SK-N-SH (cell line): ENCODE measurements around the gene KCNJ13. TPM values are rescaled to one million over a fixed set of nuclear protein-coding genes. Genes with fewer than 3 reads are reported as not detected.

Experiments used
- CTCF ChIA-PET: fragments of 300-600, 350-600 bp; formaldehyde crosslinking; extraction: SDS; loops from one replicate; lab custom pipeline; 2021; lab: Yijun Ruan, JAX
- POLR2A ChIA-PET: fragments of 350-600 bp; sonication (Branson Sonifier 250); formaldehyde crosslinking; extraction: SDS; loops from one replicate; lab custom pipeline; 2020; ENCODE audit warnings: antibody characterized with exemption, inconsistent platforms; lab: Yijun Ruan, JAX
- DNase-seq: peaks from one replicate; pipeline ENCODE4 v3.0.0; 2012
- H2AFZ ChIP-seq: fragments of 200-600 bp; sonication (generic); 2 replicates; pipeline ENCODE4 v1.8.1; 2016; ENCODE audit warnings: antibody characterized with exemption, mild to moderate bottlenecking, low read depth
- H3F3A ChIP-seq: fragments of 200-600 bp; sonication (generic); replicated peaks from 2 replicates; pipeline ENCODE3; 2016; ENCODE audit warnings: antibody characterized with exemption, mild to moderate bottlenecking; ENCODE audit not compliant: insufficient read depth
- H3K27ac ChIP-seq, 2 experiments: fragments of 200-500 bp in 1 of 2; fragments of 200-600 bp in 1 of 2; sonication (Bioruptor generic) in 1 of 2; sonication (generic), shearing (Covaris generic) in 1 of 2; 2 replicates each; pipeline versions ENCODE4 v1.5.1 to v1.6.1; 2014 to 2016; ENCODE audit warnings: low read depth in 2 of 2, inconsistent platforms in 1 of 2, low read length in 1 of 2, mild to moderate bottlenecking in 1 of 2, mixed read lengths in 1 of 2
- H3K27me3 ChIP-seq: fragments of 200-600 bp; sonication (generic), shearing (Covaris generic); 2 replicates; pipeline ENCODE4 v1.6.1; 2016; ENCODE audit warnings: mixed run types; ENCODE audit not compliant: insufficient read depth
- H3K36me3 ChIP-seq, 2 experiments: fragments of 200-500 bp in 1 of 2; fragments of 200-600 bp in 1 of 2; sonication (Bioruptor generic) in 1 of 2; sonication (generic) in 1 of 2; replicated peaks in 1 of 2; 2 replicates each; pipeline versions ENCODE3 to v1.5.1; 2014 to 2016; ENCODE audit warnings: low read length in 1 of 2, mild to moderate bottlenecking in 1 of 2; ENCODE audit not compliant: insufficient read depth in 2 of 2, control insufficient read depth in 1 of 2
- H3K4me1 ChIP-seq, 2 experiments: fragments of 200-500 bp in 1 of 2; fragments of 200-600 bp in 1 of 2; sonication (Bioruptor generic) in 1 of 2; sonication (generic), shearing (Covaris generic) in 1 of 2; 2 replicates each; pipeline versions ENCODE4 v1.5.1 to v1.6.1; 2014 to 2016; ENCODE audit warnings: low read depth in 1 of 2, low read length in 1 of 2, mixed run types in 1 of 2; ENCODE audit not compliant: insufficient read depth in 2 of 2, control insufficient read depth in 1 of 2
- H3K4me2 ChIP-seq: fragments of 200-600 bp; sonication (generic), shearing (Covaris generic); 2 replicates; pipeline ENCODE4 v1.6.1; 2017; ENCODE audit warnings: mixed run types
- H3K4me3 ChIP-seq, 2 experiments: fragments of 200-500 bp in 1 of 2; fragments of 200-600 bp in 1 of 2; sonication (Bioruptor generic) in 1 of 2; sonication (generic), shearing (Covaris generic) in 1 of 2; 2 replicates each; pipeline versions ENCODE4 v1.5.1 to v1.8.1; 2014 to 2016; ENCODE audit warnings: low read depth in 2 of 2, inconsistent platforms in 1 of 2, low read length in 1 of 2, mild to moderate bottlenecking in 1 of 2, mixed read lengths in 1 of 2, moderate library complexity in 1 of 2
- H3K79me2 ChIP-seq: fragments of 200-600 bp; sonication (generic); 2 replicates; pipeline ENCODE4 v1.8.1; 2017; ENCODE audit warnings: mild to moderate bottlenecking; ENCODE audit not compliant: insufficient read depth
- H3K9ac ChIP-seq: fragments of 200-600 bp; sonication (generic); 2 replicates; pipeline ENCODE4 v1.6.1; 2017; ENCODE audit warnings: mixed run types
- H3K9me2 ChIP-seq: fragments of 200-600 bp; sonication (generic); 2 replicates; pipeline ENCODE4 v1.6.1; 2017; ENCODE audit warnings: mixed run types
- H3K9me3 ChIP-seq: fragments of 200-600 bp; sonication (generic); 2 replicates; pipeline ENCODE4 v1.6.1; 2017; ENCODE audit warnings: mixed run types, mild to moderate bottlenecking, moderate library complexity
- H4K20me1 ChIP-seq: fragments of 200-600 bp; sonication (generic); 2 replicates; pipeline ENCODE4 v1.6.1; 2017; ENCODE audit warnings: mild to moderate bottlenecking, mixed run types; ENCODE audit not compliant: insufficient read depth
- CHD2 ChIP-seq: fragments of 150-350 bp; IDR thresholded peaks from 2 replicates; pipeline ENCODE4 v1.6.1; 2018; ENCODE audit warnings: low read length; ENCODE audit not compliant: partially characterized antibody
- GATA2 ChIP-seq: sonication (generic); formaldehyde crosslinking; IDR thresholded peaks from 2 replicates; pipeline ENCODE4 v1.5.0; 2020; ENCODE audit warnings: mild to moderate bottlenecking, missing genetic modification reagents
- MAX ChIP-seq: IDR thresholded peaks from 2 replicates; pipeline ENCODE4 v1.4.0; 2012; ENCODE audit warnings: low read depth
- NFIC ChIP-seq: IDR thresholded peaks from 2 replicates; pipeline ENCODE4 v1.4.0; 2012; ENCODE audit warnings: borderline replicate concordance
- PBX3 ChIP-seq: IDR thresholded peaks from 2 replicates; pipeline ENCODE4; 2012
- RCOR1 ChIP-seq: fragments of 150-350 bp; IDR thresholded peaks from 2 replicates; pipeline ENCODE4 v1.6.1; 2017; ENCODE audit warnings: antibody characterized with exemption, low read length
- RXRA ChIP-seq: IDR thresholded peaks from 2 replicates; pipeline ENCODE4 v1.4.0; 2012; ENCODE audit warnings: low read depth, mild to moderate bottlenecking, borderline replicate concordance
- TAF1 ChIP-seq: IDR thresholded peaks from 2 replicates; pipeline ENCODE4 v1.6.1; 2012; ENCODE audit warnings: low read depth, mild to moderate bottlenecking, low read length, moderate library complexity, borderline replicate concordance
- TEAD4 ChIP-seq: IDR thresholded peaks from 2 replicates; pipeline ENCODE4 v1.4.0; 2012; ENCODE audit warnings: mild to moderate bottlenecking, borderline replicate concordance; ENCODE audit not compliant: insufficient read depth
- WGBS: methylation state at CpG from one replicate; pipeline ENCODE4 v1.1.6; 2017; ENCODE audit warnings: low lambda C conversion rate; 5-methylcytosine and 5-hydroxymethylcytosine counted together
- polyA plus RNA-seq, 3 experiments: library from polyadenylated mRNA; depleted of rRNA; stranded (reverse); fragments of >200 nt; gene quantifications; 2 replicates each; pipeline ENCODE4 v1.2.3, GENCODE V29; 2012
- TF ChIP-seq, protein P1 (sequence below): IDR thresholded peaks from 2 replicates; pipeline ENCODE4 v1.6.1; 2012; ENCODE audit warnings: mild to moderate bottlenecking, low read depth, low read length, moderate library complexity

The KCNJ13 gene
- polyA plus RNA-seq, 1 of the 3 experiments (the other 2 are of a cell fraction), result not detected

- no peaks in the 10 kb centered on the region for H3K9me3 ChIP-seq
- no peak overlapping the region for H2AFZ ChIP-seq
- 92% methylated on average over 2 of the region's 2 CpGs for WGBS
- ChIA-PET POLR2A (no interaction called here), CTCF (interaction anchor here (0.8 to 1.9 kb wide), 2 partner anchors 9 to 271 kb away, joined by 3 to 4 read pairs; no protein-coding TSS in a partner anchor)
- no peak overlapping the region for H3K4me2 ChIP-seq
- no peak overlapping the region for H3K4me3 ChIP-seq
- H3K36me3 ChIP-seq, result peaks cover 61 to 65% of the 10 kb centered on the region in 2 experiments
- H3F3A ChIP-seq, result peaks cover 6% of the 10 kb centered on the region
- no peaks in the 10 kb centered on the region for H4K20me1 ChIP-seq
- no peaks in the 10 kb centered on the region for H3K9me2 ChIP-seq
- no peak for DNase-seq
- H3K9ac ChIP-seq, result no peak overlapping the region
- H3K27me3 ChIP-seq, result no peaks in the 10 kb centered on the region
- H3K27ac ChIP-seq, result no peak overlapping the region
- TF ChIP-seq CHD2, result no peak
- TF ChIP-seq GATA2 (CRISPR knock-in tag), result no peak
- no peaks in the 10 kb centered on the region for H3K4me1 ChIP-seq
- H3K79me2 ChIP-seq, result no peaks in the 10 kb centered on the region
Measured at GRCh38 chr2:232757905-232758304, 18.5 kb downstream of the KCNJ13 start.

GRCh38 chr2:232750135-232750671, 26.2 kb downstream of the KCNJ13 start:
- no peak for DNase-seq
- H2AFZ ChIP-seq, result no peak overlapping the region
- no peaks in the 10 kb centered on the region for H4K20me1 ChIP-seq
- peaks cover 30 to 60% of the 10 kb centered on the region in 2 experiments for H3K36me3 ChIP-seq
- no peaks in the 10 kb centered on the region for H3K9me3 ChIP-seq
- H3K4me1 ChIP-seq, result no peaks in the 10 kb centered on the region
- no peaks in the 10 kb centered on the region for H3K79me2 ChIP-seq
- no peak overlapping the region for H3K9ac ChIP-seq
- no peak for TF ChIP-seq MAX
- TF ChIP-seq RXRA, result no peak
- TF ChIP-seq RCOR1, result no peak
- no peak for TF ChIP-seq NFIC
- TF ChIP-seq TAF1, result no peak
- TF ChIP-seq, protein P1, sequence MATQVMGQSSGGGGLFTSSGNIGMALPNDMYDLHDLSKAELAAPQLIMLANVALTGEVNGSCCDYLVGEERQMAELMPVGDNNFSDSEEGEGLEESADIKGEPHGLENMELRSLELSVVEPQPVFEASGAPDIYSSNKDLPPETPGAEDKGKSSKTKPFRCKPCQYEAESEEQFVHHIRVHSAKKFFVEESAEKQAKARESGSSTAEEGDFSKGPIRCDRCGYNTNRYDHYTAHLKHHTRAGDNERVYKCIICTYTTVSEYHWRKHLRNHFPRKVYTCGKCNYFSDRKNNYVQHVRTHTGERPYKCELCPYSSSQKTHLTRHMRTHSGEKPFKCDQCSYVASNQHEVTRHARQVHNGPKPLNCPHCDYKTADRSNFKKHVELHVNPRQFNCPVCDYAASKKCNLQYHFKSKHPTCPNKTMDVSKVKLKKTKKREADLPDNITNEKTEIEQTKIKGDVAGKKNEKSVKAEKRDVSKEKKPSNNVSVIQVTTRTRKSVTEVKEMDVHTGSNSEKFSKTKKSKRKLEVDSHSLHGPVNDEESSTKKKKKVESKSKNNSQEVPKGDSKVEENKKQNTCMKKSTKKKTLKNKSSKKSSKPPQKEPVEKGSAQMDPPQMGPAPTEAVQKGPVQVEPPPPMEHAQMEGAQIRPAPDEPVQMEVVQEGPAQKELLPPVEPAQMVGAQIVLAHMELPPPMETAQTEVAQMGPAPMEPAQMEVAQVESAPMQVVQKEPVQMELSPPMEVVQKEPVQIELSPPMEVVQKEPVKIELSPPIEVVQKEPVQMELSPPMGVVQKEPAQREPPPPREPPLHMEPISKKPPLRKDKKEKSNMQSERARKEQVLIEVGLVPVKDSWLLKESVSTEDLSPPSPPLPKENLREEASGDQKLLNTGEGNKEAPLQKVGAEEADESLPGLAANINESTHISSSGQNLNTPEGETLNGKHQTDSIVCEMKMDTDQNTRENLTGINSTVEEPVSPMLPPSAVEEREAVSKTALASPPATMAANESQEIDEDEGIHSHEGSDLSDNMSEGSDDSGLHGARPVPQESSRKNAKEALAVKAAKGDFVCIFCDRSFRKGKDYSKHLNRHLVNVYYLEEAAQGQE, result no peak
- TF ChIP-seq TEAD4, result no peak
- no peak for TF ChIP-seq CHD2
- TF ChIP-seq PBX3, result no peak
- TF ChIP-seq, all 33 proteins: peak for 0
- Histone ChIP-seq H3K4me2 (no peak overlapping the region), H3K4me3 (no peak overlapping the region), H3F3A (peaks cover 4% of the 10 kb centered on the region), H3K9me2 (no peaks in the 10 kb centered on the region), H3K27me3 (no peaks in the 10 kb centered on the region), H3K27ac (no peak overlapping the region)
- ChIA-PET CTCF (interaction anchor here (1.6 kb wide), 1 partner anchor 8 kb away, joined by 4 read pairs; no protein-coding TSS in a partner anchor), POLR2A (no interaction called here)
- WGBS, result 86% methylated on average over 4 of the region's 4 CpGs
